ENCODE data around the gene FBXO7.

Gene FBXO7

GRCh38 chr22:32544953-32545558 is 70.4 kb downstream of the FBXO7 start:
- TF ChIP-seq, protein P1, sequence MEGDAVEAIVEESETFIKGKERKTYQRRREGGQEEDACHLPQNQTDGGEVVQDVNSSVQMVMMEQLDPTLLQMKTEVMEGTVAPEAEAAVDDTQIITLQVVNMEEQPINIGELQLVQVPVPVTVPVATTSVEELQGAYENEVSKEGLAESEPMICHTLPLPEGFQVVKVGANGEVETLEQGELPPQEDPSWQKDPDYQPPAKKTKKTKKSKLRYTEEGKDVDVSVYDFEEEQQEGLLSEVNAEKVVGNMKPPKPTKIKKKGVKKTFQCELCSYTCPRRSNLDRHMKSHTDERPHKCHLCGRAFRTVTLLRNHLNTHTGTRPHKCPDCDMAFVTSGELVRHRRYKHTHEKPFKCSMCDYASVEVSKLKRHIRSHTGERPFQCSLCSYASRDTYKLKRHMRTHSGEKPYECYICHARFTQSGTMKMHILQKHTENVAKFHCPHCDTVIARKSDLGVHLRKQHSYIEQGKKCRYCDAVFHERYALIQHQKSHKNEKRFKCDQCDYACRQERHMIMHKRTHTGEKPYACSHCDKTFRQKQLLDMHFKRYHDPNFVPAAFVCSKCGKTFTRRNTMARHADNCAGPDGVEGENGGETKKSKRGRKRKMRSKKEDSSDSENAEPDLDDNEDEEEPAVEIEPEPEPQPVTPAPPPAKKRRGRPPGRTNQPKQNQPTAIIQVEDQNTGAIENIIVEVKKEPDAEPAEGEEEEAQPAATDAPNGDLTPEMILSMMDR (conservative IDR thresholded peaks at IDR 0.05; ENCODE audit: control insufficient read depth, insufficient read depth, low read depth, low read length) = no peak
- DNase-seq (ENCODE audit: low read depth) = no peak
- no peak overlapping the region for H3K4me3 ChIP-seq (ENCODE audit: control insufficient read depth, low read depth, low read length)

GRCh38 chr22:32545801-32546200 is 71.2 kb downstream of the FBXO7 start:
- no peak for DNase-seq (ENCODE audit: low read depth)
- H3K4me3 ChIP-seq (ENCODE audit: control insufficient read depth, low read depth, low read length) = no peak overlapping the region
- TF ChIP-seq, protein P1 (conservative IDR thresholded peaks at IDR 0.05; ENCODE audit: control insufficient read depth, insufficient read depth, low read depth, low read length) = no peak

GRCh38 chr22:32546496-32546895 is 71.9 kb downstream of the FBXO7 start:
- no peak overlapping the region for H3K4me3 ChIP-seq (ENCODE audit: control insufficient read depth, low read depth, low read length)
- TF ChIP-seq, protein P1 (conservative IDR thresholded peaks at IDR 0.05; ENCODE audit: control insufficient read depth, insufficient read depth, low read depth, low read length) = no peak
- no peak for DNase-seq (ENCODE audit: low read depth)

DNA sequence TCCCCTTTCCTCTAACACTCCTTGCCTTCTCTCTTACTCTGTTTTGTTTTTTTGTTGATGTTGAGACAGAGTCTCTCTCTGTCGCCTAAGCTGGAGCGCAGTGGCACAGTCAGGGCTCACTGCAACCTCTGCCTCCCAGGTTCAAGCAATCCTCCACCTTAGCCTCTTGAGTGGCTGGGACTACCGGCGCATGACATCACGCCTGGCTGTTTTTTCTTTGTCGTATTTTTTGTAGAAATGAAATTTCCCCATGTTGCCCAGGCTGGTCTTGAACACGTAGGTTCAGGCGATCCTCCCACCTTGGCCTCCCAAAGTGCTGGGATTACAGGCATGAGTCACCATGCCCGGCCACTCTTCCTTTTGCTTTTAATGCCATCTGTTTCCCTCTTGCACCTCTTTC is 72.3 kb downstream of the FBXO7 start:
- DNase-seq (ENCODE audit: low read depth) = no peak
- no peak overlapping the region for H3K4me3 ChIP-seq (ENCODE audit: control insufficient read depth, low read depth, low read length)
- TF ChIP-seq, protein P1 (conservative IDR thresholded peaks at IDR 0.05; ENCODE audit: control insufficient read depth, insufficient read depth, low read depth, low read length) = no peak

- no peak overlapping the region for H3K4me3 ChIP-seq (ENCODE audit: control insufficient read depth, low read depth, low read length)
- no peak for DNase-seq (ENCODE audit: low read depth)
- TF ChIP-seq, protein P1 (conservative IDR thresholded peaks at IDR 0.05; ENCODE audit: control insufficient read depth, insufficient read depth, low read depth, low read length) = no peak
These were observed 73.4 kb downstream of the FBXO7 start for GRCh38 chr22:32548039-32548438.
